COR-L47 (cell line): ENCODE results near the gene MEN1.
A peak's percentile ranks its signal among the peaks of the same experiment; 100 is the strongest.
"Not testable (repeated sequence)": the region's sequence is repeated elsewhere in the genome, so short reads cannot be mapped to it uniquely, and the experiment has no call there.

Experiments used
- DNase-seq: peaks from one replicate; lab custom pipeline; 2025; lab: John Stamatoyannopoulos, UW

The MEN1 gene

GRCh38 chr11:64832467-64833197 lies 22.3 kb upstream of the MEN1 start:
- no peak for DNase-seq

GRCh38 chr11:64831411-64831891 lies 21.1 kb upstream of the MEN1 start:
- DNase-seq = no peak

- DNase-seq = no peak
Measured at GRCh38 chr11:64829536-64830251, 19.3 kb upstream of the MEN1 start.

- no peak for DNase-seq
Measured at GRCh38 chr11:64827451-64827839, 17.1 kb upstream of the MEN1 start.

- no peak for DNase-seq
Measured at GRCh38 chr11:64826578-64827450, 16.5 kb upstream of the MEN1 start.

GRCh38 chr11:64826062-64826461 lies 15.7 kb upstream of the MEN1 start:
- no peak for DNase-seq

- no peak for DNase-seq
Measured at GRCh38 chr11:64823568-64824119, 13.3 kb upstream of the MEN1 start.

- DNase-seq = no peak
Measured at GRCh38 chr11:64817476-64817875, 7.1 kb upstream of the MEN1 start.

- DNase-seq = not testable (repeated sequence)
Measured at GRCh38 chr11:64815433-64815832, 5.1 kb upstream of the MEN1 start.

GRCh38 chr11:64814712-64815187 lies 4.4 kb upstream of the MEN1 start:
- DNase-seq = no peak

- DNase-seq = no peak
Measured at GRCh38 chr11:64813826-64814225, 3.5 kb upstream of the MEN1 start.

- DNase-seq = peak; percentile 52
Measured at GRCh38 chr11:64810891-64811272, 531 bp upstream of the MEN1 start.

- DNase-seq = no peak
Measured at GRCh38 chr11:64809781-64810241, 540 bp downstream of the MEN1 start.

- DNase-seq = no peak
Measured at GRCh38 chr11:64805481-64805880, 4.9 kb downstream of the MEN1 start.

GRCh38 chr11:64804346-64805210 lies 5.8 kb downstream of the MEN1 start:
- no peak for DNase-seq

- DNase-seq = no peak
Measured at GRCh38 chr11:64803846-64804345, 6.5 kb downstream of the MEN1 start.

- peak; percentile 87 for DNase-seq
Measured at GRCh38 chr11:64803158-64803845, 7.0 kb downstream of the MEN1 start, which contains the start of gene MAP4K2. Gene MAP4K2 (minus strand): TSS chr11:64803214. CDS start chr11:64803149, 65 bp downstream.

GRCh38 chr11:64802370-64803157 lies 7.8 kb downstream of the MEN1 start:
- DNase-seq = no peak
